ENCODE results near the gene MLLT10.

Gene MLLT10

DNA sequence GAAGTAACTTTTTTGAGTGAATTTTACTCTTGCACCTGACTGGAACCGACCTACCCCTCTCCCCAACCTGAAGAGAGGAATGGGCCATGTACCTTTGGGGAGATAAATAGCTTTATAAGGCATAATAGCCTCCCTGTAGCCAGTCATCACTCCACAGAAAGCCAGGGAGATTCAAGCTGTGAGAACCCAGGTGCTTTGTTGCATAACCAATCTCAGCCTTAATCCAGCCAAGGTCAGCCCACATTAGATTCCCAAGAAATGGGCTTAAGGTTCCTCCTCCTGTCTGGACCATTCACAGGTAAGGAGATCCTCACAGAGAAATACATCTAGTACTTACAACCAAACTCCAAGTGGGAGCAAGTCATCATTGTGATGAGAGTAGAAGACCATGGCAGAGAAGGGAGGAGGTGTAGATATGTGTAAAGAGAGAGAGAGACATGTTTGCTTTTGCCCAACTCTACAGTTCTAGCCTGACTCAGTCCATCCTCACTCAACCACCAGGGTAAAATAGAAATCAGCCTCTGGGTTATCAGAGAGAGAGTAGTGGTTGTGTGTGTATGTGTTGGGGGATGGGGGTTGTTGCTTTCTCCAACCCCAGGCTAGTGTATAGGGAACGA is 32.2 kb upstream of the MLLT10 start:
- no peak for DNase-seq

GRCh38 chr10:21502348-21502740 is 31.7 kb upstream of the MLLT10 start:
- DNase-seq: no peak

DNA sequence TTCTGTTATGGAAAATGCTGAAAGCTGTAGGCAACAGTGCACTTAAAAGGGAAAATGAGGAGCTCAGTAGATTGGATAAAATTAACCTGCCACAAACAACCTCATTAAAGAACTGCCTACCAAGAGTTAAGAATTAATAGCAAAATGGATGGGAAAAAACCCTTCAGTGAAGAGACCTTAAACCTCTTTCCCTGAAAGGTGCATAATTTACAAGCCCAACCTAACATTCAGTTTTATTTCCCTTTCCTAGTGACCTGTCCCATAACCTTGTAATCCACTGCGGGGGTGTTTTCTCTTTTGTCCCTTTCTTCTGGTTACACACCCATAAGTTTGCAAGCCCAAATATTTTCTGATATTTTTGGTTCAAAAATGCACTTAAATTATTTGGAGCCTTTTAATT is 30.5 kb upstream of the MLLT10 start:
- no peak for DNase-seq

- DNase-seq: no peak
Observed at GRCh38 chr10:21505711-21506278, 28.2 kb upstream of the MLLT10 start.

DNA sequence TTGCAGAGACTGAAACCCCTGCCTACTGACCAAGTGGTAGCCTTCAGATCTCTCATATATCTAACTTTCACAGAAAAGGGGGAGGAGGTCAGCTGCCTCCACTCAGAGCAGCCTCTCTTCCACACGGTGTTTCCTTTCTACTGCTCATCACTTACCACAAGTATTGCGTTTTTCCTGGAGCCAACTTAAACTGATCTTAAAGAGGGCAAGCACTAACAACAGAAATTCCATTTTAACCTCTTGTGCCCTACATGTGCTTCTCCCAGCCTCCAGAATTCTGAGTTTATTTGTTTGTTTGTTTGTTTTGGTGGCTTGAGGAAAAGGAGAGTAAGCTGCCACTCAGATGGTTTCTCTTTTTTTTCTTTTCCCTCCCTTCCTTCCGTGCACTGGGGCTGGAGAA is 27.7 kb upstream of the MLLT10 start:
- DNase-seq: no peak

GRCh38 chr10:21507150-21507549 is 26.9 kb upstream of the MLLT10 start:
- DNase-seq: no peak

DNA sequence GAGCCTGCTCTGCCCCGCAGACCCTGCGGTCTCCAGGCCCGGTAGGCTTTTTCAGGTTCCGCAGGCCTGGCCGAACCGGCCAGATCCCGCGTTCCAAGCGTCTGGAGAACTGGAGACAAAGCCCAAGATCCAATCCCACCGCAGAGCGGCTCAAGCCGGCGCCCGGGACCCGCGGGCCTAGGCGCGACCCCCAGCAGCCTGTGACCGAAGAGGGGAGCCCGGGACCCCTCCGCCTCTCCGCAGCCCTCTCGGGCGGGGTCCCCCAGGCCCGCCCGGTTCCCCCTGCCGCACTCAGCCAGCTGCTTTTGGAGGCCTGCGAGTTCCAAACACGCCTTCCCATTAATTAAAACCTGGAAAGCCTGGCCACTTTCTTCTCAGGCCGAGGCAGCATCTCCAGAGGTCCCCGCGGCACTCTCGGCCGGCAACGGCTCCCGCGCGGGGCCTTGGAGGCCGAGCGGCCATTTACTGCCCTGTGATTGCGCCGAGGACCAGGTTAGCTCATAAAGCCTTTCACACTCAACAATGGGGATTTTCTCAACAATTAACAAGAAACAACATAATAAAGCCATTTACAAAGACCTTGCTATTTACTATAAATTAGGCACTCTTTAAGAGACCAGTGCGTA is 25.2 kb upstream of the MLLT10 start:
- no peak for DNase-seq

DNA sequence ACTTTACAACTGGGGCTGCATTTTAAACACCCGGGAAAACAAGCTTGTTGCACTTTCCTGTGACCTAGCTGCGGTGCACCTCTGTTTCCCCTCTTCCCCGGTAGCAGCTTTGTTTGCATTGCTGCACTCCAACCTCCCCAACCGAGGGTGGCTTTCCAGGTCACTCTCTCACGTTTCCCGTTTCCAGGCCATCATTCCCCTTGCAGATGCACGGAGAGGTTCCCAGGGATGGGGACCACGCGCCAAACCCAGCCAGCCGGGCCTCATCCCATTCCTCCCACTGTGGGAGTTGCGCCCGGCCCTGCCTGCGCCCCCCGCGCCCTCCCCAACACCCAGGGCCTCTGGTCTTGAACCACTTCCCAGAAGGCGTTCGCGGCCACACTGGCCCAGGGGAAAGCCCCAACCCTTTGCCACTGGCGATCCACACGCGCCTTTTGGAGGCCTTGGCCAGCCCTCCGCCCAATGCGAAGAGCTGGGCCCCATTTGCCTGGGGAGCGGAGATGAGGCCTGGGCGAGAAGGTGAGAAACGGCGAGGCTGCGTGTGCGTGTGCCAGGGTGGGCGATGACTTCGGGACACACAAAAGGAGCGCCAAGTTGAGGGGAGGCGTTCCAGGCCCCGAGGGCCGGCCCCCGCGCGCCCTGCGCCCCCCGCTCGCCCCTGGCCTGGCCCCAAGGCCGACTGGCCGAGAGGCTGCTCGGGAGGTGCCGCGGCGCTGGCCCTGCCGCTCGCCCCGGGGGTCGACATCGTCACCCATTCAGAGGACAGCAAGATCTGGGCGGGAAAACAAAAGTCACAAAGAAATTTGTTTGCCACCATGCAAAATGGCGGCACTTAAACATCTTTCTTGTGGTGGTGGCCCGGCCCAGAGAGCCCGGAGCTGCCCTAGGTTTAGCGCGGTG is 24.4 kb upstream of the MLLT10 start:
- no peak for DNase-seq

GRCh38 chr10:21510241-21511094 is 23.6 kb upstream of the MLLT10 start:
- no peak for DNase-seq

DNA sequence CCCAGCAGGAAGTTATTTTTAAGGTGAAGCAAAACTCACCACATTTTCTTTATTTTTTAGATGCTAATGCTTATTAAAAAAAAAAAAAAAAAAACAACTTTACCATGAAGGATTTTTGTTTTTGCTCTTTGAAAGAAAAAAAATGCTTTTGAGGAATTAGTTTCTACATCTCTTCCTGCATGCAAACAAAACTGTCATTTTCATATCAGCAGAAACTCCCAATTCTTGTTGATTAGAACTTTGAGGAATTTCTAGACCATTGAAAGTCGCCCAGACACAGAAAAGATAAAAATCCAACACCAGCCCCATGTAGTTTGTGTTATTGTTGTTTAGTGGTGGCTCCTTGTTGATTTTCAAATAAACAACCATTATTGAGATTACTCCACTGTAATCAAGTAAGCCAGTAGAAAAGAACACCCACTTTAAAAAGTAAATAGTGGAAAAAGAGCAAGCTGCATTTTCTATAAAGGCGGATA is 22.9 kb upstream of the MLLT10 start:
- DNase-seq: no peak

GRCh38 chr10:21511946-21512572 is 22.0 kb upstream of the MLLT10 start:
- no peak for DNase-seq

GRCh38 chr10:21512573-21513404 is 21.2 kb upstream of the MLLT10 start:
- no peak for DNase-seq

GRCh38 chr10:21513405-21513788 is 20.6 kb upstream of the MLLT10 start:
- no peak for DNase-seq

- DNase-seq: no peak
Observed at GRCh38 chr10:21514129-21514817, 19.8 kb upstream of the MLLT10 start.

GRCh38 chr10:21514818-21515351 is 19.1 kb upstream of the MLLT10 start:
- no peak for DNase-seq

- DNase-seq: no peak
Observed at GRCh38 chr10:21515361-21516241, 18.4 kb upstream of the MLLT10 start.

DNA sequence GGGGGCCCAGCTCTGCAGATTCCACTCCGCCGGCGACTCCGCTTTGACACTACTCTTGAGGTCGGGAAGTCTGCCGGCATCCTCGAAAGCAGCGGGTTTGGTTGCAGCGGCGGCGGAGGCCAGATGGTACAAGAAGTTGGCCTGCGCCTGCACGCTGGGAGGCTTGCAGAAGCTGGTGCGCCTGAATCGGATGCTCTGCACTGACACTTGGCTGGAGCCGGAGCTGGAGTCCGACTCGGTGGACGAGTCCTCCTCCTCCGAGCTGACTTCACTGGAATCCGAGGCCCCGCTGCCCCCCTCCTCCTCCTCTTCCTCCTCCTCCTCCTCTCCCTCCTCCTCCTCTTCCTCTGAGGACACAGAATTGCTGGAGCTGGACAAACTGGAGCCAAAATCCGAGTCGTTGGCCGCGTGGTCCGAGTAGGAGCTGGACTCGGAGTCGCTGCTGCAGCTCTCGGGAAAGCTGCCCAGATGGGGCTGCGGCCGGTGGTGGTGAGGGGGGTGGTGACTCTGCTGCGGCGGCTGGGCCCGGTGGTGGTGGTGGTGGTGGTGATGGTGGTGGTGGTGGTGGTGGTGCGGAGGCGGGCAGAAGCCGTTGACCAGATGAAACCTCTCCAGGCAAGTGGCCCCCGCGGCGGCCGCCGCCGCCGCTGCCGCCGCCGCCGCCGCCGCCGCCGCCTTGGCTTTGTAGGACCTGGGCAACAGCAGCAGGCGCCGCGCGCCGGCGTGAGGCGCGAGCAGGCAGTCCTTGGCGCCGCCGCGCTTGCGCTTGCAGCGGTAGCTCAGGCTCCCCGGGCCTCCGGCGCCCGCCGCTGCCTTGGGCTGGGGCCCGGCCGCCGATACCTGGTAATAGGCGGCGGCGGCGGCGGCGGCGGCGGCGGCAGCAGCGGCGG is 17.5 kb upstream of the MLLT10 start:
- DNase-seq: peak; percentile 39

Data from activated gamma-delta T cell (primary cell).